OCI-LY3 (cell line): ENCODE measurements around the gene PPP1R1B.

ENCODE experiments used
- H2AFZ ChIP-seq: fragments of 200-600, 300-600 bp; shearing (Covaris generic); 2 replicates; pipeline ENCODE4 v1.6.0; 2014; ENCODE audit warnings: antibody characterized with exemption, low read depth, low read length
- H3K27ac ChIP-seq: fragments of 200-600, 300-600 bp; sonication (generic); 2 replicates; pipeline ENCODE4 v1.5.1; 2014; ENCODE audit warnings: mild to moderate bottlenecking, low read length, moderate library complexity, mixed read lengths
- H3K27me3 ChIP-seq: fragments of 200-600, 300-600 bp; sonication (generic); 2 replicates; pipeline ENCODE4 v1.6.1; 2014; ENCODE audit warnings: low read depth, low read length, mixed read lengths
- H3K36me3 ChIP-seq: fragments of 200-600, 300-600 bp; sonication (generic); replicated peaks from 2 replicates; pipeline ENCODE3; 2014; ENCODE audit warnings: low read depth, low read length, mixed read lengths
- H3K4me1 ChIP-seq: fragments of 300-600, 200-600 bp; sonication (generic); 2 replicates; pipeline ENCODE4 v1.6.1; 2014; ENCODE audit warnings: low read length, mixed read lengths
- H3K4me2 ChIP-seq: fragments of 200-600, 300-600 bp; sonication (generic); 2 replicates; pipeline ENCODE4 v1.6.1; 2014; ENCODE audit warnings: low read length, mixed read lengths
- H3K4me3 ChIP-seq: fragments of 300-600, 200-600 bp; sonication (generic); 2 replicates; pipeline ENCODE4 v1.5.1; 2014; ENCODE audit warnings: antibody characterized with exemption, mild to moderate bottlenecking, low read length, moderate library complexity
- H3K79me2 ChIP-seq: fragments of 300-600, 200-600 bp; shearing (Covaris generic); 2 replicates; pipeline ENCODE4 v1.6.1; 2014; ENCODE audit warnings: mild to moderate bottlenecking, low read length, mixed read lengths
- H3K9ac ChIP-seq: fragments of 300-600, 200-600 bp; shearing (Covaris generic); 2 replicates; pipeline ENCODE4 v1.6.0; 2014; ENCODE audit warnings: mild to moderate bottlenecking, low read length, moderate library complexity
- H3K9me3 ChIP-seq: fragments of 200-600, 300-600 bp; shearing (Covaris generic); 2 replicates; pipeline ENCODE4 v1.6.1; 2014; ENCODE audit warnings: low read length, mixed read lengths; ENCODE audit not compliant: insufficient read depth
- H4K20me1 ChIP-seq: fragments of 200-600, 300-600 bp; sonication (generic); 2 replicates; pipeline ENCODE4 v1.6.1; 2016; ENCODE audit warnings: low read length, mixed read lengths; ENCODE audit not compliant: insufficient read depth
- EZH2phosphoT487 ChIP-seq: fragments of 200-600 bp; shearing (Covaris generic); IDR thresholded peaks from 2 replicates; pipeline ENCODE4 v1.6.1; 2018; ENCODE audit warnings: antibody characterized with exemption, mixed run types, low read depth
- TF ChIP-seq, protein P1 (sequence below): fragments of 200-600, 300-600 bp; sonication (generic); IDR thresholded peaks from 2 replicates; pipeline ENCODE4 v1.5.1; 2014; ENCODE audit warnings: antibody characterized with exemption, low read length, low read depth

PPP1R1B gene

DNA sequence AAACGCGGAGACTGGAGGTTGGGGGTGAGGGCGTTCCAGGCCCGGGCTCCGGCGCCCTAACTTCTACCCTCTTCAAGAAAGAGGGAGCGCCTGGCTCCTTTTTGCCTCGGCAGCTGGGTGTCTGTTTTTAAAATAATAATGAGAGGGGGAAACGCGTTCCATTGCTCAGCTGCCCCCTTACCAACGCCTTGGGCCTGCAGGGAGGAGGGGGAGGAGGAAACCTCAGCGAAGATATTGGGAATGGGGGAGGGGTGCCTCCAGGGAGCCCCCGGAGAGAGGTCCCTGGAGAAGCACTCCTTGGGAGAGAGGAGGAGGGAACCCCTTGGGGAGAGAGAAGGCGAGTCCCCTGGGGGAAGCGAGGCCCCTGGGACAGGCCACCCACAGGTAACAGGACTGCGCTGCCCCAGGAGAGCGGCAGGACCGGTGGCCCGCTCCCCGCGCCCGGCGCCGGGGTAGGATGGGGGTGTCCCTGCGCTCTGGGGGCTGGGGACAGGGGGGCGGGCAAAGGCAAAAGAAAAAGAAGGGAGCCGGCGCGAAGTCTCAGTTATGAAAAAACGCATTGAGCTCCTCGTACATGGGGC, 21.8 kb upstream of the PPP1R1B start:
- no peak overlapping the region for H3K9ac ChIP-seq
- H2AFZ ChIP-seq: no peak overlapping the region
- no peak overlapping the region; the same call in 1 of the 2 replicates for H3K4me3 ChIP-seq
- peaks cover 44% of the 10 kb centered on the region for H3K27me3 ChIP-seq
- 0 out of 2 replicates have a peak, but pooled peaks cover 3% of the 10 kb centered on the region for H4K20me1 ChIP-seq
- H3K4me1 ChIP-seq: peaks cover 17% of the 10 kb centered on the region
- H3K27ac ChIP-seq: no peak overlapping the region
- no peaks in the 10 kb centered on the region for H3K36me3 ChIP-seq
- no peak for TF ChIP-seq EZH2phosphoT487
- TF ChIP-seq, protein P1, sequence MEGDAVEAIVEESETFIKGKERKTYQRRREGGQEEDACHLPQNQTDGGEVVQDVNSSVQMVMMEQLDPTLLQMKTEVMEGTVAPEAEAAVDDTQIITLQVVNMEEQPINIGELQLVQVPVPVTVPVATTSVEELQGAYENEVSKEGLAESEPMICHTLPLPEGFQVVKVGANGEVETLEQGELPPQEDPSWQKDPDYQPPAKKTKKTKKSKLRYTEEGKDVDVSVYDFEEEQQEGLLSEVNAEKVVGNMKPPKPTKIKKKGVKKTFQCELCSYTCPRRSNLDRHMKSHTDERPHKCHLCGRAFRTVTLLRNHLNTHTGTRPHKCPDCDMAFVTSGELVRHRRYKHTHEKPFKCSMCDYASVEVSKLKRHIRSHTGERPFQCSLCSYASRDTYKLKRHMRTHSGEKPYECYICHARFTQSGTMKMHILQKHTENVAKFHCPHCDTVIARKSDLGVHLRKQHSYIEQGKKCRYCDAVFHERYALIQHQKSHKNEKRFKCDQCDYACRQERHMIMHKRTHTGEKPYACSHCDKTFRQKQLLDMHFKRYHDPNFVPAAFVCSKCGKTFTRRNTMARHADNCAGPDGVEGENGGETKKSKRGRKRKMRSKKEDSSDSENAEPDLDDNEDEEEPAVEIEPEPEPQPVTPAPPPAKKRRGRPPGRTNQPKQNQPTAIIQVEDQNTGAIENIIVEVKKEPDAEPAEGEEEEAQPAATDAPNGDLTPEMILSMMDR: no peak
- no peaks in the 10 kb centered on the region for H3K9me3 ChIP-seq
- no peaks in the 10 kb centered on the region for H3K79me2 ChIP-seq
- peak overlapping the region; percentile 63; the same call in 1 of the 2 replicates for H3K4me2 ChIP-seq

DNA sequence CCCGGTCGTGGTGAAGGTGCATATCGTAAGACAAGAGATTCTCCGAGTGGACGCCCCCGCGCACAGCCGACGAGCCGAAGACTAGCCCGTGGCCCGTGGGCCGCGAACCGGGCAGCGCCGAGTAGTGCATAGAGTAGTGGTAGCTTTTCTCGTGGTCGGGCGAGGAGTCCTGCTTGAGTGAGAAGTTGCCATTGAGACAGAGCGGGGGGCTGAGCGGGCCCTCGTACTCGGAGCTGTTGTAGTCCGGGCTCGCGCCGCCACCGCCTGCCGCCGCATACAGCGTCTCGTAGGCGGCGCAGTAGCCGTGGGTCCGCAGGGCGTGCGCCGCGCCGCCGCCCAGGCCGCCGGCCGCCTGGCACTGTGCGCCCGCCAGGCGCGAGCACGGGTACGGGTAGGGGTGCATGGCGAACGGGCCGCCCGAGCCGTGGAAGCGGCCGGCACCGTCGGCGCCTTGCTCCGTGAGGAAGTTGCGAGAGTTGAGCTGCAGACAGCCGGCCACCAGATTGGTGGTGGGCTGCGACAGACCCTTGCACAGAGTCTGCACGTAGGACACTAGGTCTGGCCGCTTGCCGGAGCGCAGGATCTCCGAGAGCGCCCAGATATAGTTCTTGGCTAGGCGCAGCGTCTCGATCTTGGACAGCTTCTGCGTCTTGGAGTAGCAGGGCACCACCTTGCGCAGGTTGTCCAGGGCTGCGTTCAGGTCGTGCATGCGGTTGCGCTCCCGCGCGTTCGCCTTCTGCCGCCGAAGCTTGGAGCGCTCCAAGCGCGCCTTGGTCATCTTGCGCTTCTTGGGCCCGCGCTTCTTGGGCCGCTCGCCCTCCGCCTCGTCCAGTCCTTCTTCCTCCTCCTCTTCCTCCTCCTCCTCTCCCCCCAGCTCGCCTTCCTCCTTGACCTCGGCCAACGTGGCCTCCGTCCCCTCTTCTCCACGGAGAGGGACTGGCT, 21.0 kb upstream of the PPP1R1B start:
- TF ChIP-seq, protein P1: no peak
- no peak for TF ChIP-seq EZH2phosphoT487
- Histone ChIP-seq H3K36me3 (no peaks in the 10 kb centered on the region), H3K9ac (no peak overlapping the region), H4K20me1 (0 out of 2 replicates have a peak, but pooled peaks cover 3% of the 10 kb centered on the region), H3K9me3 (no peaks in the 10 kb centered on the region), H3K4me1 (peaks cover 17% of the 10 kb centered on the region), H3K4me2 (no peak overlapping the region), H3K79me2 (no peaks in the 10 kb centered on the region), H3K27me3 (peaks cover 36% of the 10 kb centered on the region), H3K4me3 (no peak overlapping the region), H2AFZ (no peak overlapping the region), H3K27ac (no peak overlapping the region)

DNA sequence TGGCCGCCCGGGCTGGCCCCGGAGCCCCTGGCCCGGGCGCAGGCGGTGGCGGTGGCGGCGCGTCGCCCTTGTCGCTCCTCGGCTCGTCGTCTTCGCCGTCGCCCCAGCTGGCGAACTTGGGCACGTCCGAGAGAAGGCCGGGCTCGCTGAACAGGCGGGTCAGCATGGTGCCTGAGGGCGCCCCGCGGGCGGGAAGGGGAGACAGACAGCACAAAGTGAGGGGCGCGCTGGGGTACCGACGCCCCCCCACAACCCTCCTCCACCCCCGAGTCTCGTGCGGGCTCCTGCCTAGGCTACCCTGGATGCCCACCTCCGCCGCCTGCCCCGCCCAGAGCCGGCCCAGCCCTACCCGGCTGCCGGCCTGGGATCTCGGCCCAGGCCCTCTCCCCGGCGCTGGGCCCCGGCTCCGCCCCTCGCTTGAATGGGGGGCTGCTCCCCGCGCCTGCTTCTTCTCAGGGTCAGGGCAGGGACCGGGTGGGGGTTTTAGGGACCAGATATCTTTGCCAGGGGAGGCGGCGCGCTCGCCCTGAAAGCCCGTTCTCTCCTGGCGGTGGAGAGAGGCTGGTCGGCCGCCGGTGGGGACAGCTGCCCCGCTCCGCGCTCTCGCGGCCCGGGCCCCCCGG, 20.2 kb upstream of the PPP1R1B start:
- H2AFZ ChIP-seq: no peak overlapping the region
- H3K36me3 ChIP-seq: no peaks in the 10 kb centered on the region
- TF ChIP-seq EZH2phosphoT487: no peak
- TF ChIP-seq, protein P1: no peak
- peaks cover 28% of the 10 kb centered on the region for H3K27me3 ChIP-seq
- H3K4me3 ChIP-seq: no peak overlapping the region
- no peak overlapping the region for H3K27ac ChIP-seq
- H3K9ac ChIP-seq: no peak overlapping the region
- H3K9me3 ChIP-seq: no peaks in the 10 kb centered on the region
- no peaks in the 10 kb centered on the region for H3K79me2 ChIP-seq
- no peak overlapping the region for H3K4me2 ChIP-seq
- peaks cover 17% of the 10 kb centered on the region for H3K4me1 ChIP-seq
- H4K20me1 ChIP-seq: 0 out of 2 replicates have a peak, but pooled peaks cover 3% of the 10 kb centered on the region
